Bronchial epithelial cell (primary cell): Measurements from ENCODE around the gene SFXN2. TPM values are rescaled to one million over a fixed set of nuclear protein-coding genes. Genes with fewer than 3 reads are reported as not detected.

Experiments
- DNase-seq: peaks from one replicate; pipeline ENCODE4 v3.0.0-alpha.2; 2010; ENCODE audit warnings: low read depth
- FAIRE-seq: peaks from 2 replicates; lab custom pipeline; 2011; peaks lifted over from hg19 to GRCh38; lab: Jason Lieb, UNC
- H3K27me3 ChIP-seq: 2 replicates; pipeline ENCODE4 v1.5.1; 2011; ENCODE audit warnings: low read length; ENCODE audit not compliant: control insufficient read depth, insufficient read depth
- H3K36me3 ChIP-seq: 2 replicates; pipeline ENCODE4 v1.5.1; 2011; ENCODE audit warnings: low read length; ENCODE audit not compliant: control insufficient read depth, insufficient read depth
- H3K4me3 ChIP-seq: 2 replicates; pipeline ENCODE4 v1.5.1; 2011; ENCODE audit warnings: mild to moderate bottlenecking, low read depth, low read length, control low read depth
- CTCF ChIP-seq: IDR thresholded peaks from 2 replicates; pipeline ENCODE4 v1.5.1; 2011; ENCODE audit warnings: mild to moderate bottlenecking, moderate library complexity, low read length, control low read depth, inconsistent platforms; ENCODE audit not compliant: insufficient read depth, severe bottlenecking
- total RNA-seq: library from RNA; depleted of rRNA; stranded (reverse); fragments of >200 nt; gene quantifications from 2 replicates; pipeline ENCODE4 v1.2.1, GENCODE V29; 2014

Gene SFXN2
- total RNA-seq, 1 donor from 2014 or later, result 3.4 TPM

- peaks cover 10% of the 10 kb centered on the region for H3K36me3 ChIP-seq
- peak; percentile 43 for DNase-seq
- no peaks in the 10 kb centered on the region for H3K27me3 ChIP-seq
- FAIRE-seq, result no peak
- TF ChIP-seq CTCF, result peak; percentile 93
- no peak overlapping the region for H3K4me3 ChIP-seq
These were observed 14.9 kb downstream of the SFXN2 start for GRCh38 chr10:102729029-102730026.

- no peak for TF ChIP-seq CTCF
These were observed 16.9 kb downstream of the SFXN2 start for GRCh38 chr10:102731222-102731800.

DNA sequence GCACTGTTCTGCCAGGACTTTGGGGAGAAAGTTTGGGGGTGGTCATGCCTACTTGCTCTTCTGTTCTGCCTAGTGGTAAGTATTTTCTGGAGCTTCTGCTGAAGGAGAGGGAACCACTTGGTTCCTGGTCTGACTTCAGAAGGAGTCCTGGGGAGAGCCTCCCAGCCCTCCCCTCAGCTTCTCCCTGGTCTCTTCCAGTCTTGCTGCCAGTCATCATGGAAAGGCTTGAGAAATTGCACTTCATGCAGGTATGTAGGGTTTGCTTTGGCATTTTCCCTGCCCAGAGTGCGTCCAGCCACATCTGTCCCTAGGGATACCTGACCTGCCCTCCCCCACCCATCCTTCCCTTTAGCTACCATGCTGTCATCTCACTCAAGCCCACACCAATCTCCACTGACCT, 18.2 kb downstream of the SFXN2 start:
- no peak for TF ChIP-seq CTCF
- FAIRE-seq, result no peak
- H3K36me3 ChIP-seq, result peaks cover 7% of the 10 kb centered on the region

More at GRCh38 chr10:102731222-102731800, 16.9 kb downstream of the SFXN2 start:
- no peak for DNase-seq
- no peaks in the 10 kb centered on the region for H3K27me3 ChIP-seq
- peaks cover 10% of the 10 kb centered on the region for H3K36me3 ChIP-seq
- FAIRE-seq, result no peak
- H3K4me3 ChIP-seq, result no peak overlapping the region

GRCh38 chr10:102735065-102735562, 20.7 kb downstream of the SFXN2 start:
- no peak for FAIRE-seq
- no peak for TF ChIP-seq CTCF
- H3K36me3 ChIP-seq, result peaks cover 5% of the 10 kb centered on the region

More for the DNA sequence above, 18.2 kb downstream of the SFXN2 start:
- Histone ChIP-seq H3K27me3 (no peaks in the 10 kb centered on the region), H3K4me3 (no peak overlapping the region)
- DNase-seq, result no peak

DNA sequence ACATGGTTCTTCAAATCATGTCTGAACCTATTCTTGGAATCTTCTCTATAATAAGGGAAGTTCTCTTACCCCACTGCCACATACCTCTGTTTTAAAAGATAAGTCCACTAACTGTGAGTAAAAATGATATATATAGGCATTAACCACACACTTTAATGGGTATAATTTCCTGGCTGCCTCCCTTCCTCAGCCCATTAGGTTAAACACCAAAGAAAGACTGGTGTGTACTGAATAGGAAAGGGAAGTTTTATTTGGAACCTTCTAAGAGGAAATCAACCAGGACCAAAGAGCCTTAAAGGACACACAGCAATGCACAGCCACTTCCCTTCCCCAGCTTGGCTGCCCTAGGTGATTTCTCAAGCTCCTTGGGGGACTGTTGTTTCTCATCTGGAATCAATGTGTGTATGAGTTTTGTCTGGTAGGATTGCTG, 24.3 kb downstream of the SFXN2 start:
- Histone ChIP-seq H3K4me3 (no peak overlapping the region), H3K36me3 (no peaks in the 10 kb centered on the region), H3K27me3 (no peaks in the 10 kb centered on the region)
- TF ChIP-seq CTCF, result no peak
- no peak for FAIRE-seq
- DNase-seq, result no peak

More at GRCh38 chr10:102735065-102735562, 20.7 kb downstream of the SFXN2 start:
- H3K27me3 ChIP-seq, result no peaks in the 10 kb centered on the region
- no peak overlapping the region for H3K4me3 ChIP-seq
- DNase-seq, result no peak
